PC-3 (cell line): ENCODE results near the gene CLMN.

ENCODE experiments used
- EZH2phosphoT487 ChIP-seq: fragments of 300-600 bp; sonication (generic); IDR thresholded peaks from 2 replicates; pipeline ENCODE4 v1.6.1; 2018; ENCODE audit warnings: mild to moderate bottlenecking, antibody characterized with exemption, low read length, borderline replicate concordance
- TF ChIP-seq, protein P1 (sequence below): fragments of 300-600 bp; sonication (generic); conservative IDR thresholded peaks from 2 replicates; pipeline ENCODE4 v1.5.1; 2017; ENCODE audit warnings: antibody characterized with exemption, low read depth, mild to moderate bottlenecking, low read length

DNA sequence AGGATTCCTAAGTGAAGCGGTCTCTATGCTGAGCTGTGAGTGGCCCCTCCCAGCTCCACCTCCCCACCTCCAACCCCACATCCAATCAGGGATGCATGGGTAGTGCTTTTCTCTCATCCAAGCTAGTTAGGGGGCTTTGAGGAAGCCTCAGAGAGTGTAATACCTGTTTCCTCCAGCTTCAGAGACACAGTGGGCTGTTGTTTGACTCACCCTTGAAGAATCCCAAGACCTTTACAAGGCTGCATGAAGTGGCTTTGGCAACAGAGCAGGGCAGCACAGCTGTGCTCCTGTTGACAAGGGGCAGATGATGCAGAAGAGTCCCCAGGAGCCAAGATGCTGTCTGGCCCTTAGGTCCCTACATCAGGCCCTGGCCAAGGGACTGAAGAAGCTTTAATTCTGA, 27.1 kb upstream of the CLMN start:
- TF ChIP-seq EZH2phosphoT487: no peak
- TF ChIP-seq, protein P1, sequence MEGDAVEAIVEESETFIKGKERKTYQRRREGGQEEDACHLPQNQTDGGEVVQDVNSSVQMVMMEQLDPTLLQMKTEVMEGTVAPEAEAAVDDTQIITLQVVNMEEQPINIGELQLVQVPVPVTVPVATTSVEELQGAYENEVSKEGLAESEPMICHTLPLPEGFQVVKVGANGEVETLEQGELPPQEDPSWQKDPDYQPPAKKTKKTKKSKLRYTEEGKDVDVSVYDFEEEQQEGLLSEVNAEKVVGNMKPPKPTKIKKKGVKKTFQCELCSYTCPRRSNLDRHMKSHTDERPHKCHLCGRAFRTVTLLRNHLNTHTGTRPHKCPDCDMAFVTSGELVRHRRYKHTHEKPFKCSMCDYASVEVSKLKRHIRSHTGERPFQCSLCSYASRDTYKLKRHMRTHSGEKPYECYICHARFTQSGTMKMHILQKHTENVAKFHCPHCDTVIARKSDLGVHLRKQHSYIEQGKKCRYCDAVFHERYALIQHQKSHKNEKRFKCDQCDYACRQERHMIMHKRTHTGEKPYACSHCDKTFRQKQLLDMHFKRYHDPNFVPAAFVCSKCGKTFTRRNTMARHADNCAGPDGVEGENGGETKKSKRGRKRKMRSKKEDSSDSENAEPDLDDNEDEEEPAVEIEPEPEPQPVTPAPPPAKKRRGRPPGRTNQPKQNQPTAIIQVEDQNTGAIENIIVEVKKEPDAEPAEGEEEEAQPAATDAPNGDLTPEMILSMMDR: no peak
